HG03521 (cell line): Measurements from ENCODE around the gene CYFIP1.
"Not testable (repeated sequence)": the region's sequence is repeated elsewhere in the genome, so short reads cannot be mapped to it uniquely, and the experiment has no call there.

Experiments
- ATAC-seq: cut with Tn5 transposase; IDR thresholded peaks from one replicate; pipeline ENCODE4 v1.9.1; 2021; ENCODE audit warnings: mild to moderate bottlenecking, moderate library complexity; ENCODE audit not compliant: unreplicated experiment

CYFIP1 gene

GRCh38 chr15:22980189-22981050, at the start of gene CYFIP1:
CYFIP1 (minus strand) TSS chr15:22980368; CDS start chr15:22947285, 33,083 bp downstream.
- ATAC-seq: peak; percentile 40

GRCh38 chr15:23026218-23026617, 46.0 kb upstream of the CYFIP1 start:
- no peak for ATAC-seq

GRCh38 chr15:23022156-23022555, 42.0 kb upstream of the CYFIP1 start:
- ATAC-seq: no peak

GRCh38 chr15:23014394-23015000, 34.3 kb upstream of the CYFIP1 start:
- ATAC-seq: no peak

- no peak for ATAC-seq
These were observed 33.5 kb upstream of the CYFIP1 start for GRCh38 chr15:23013681-23014080.

- not testable (repeated sequence) for ATAC-seq
These were observed 32.4 kb upstream of the CYFIP1 start for GRCh38 chr15:23012616-23013015.

- no peak for ATAC-seq
These were observed 23.6 kb upstream of the CYFIP1 start for GRCh38 chr15:23003736-23004135.

- no peak for ATAC-seq
These were observed 22.8 kb upstream of the CYFIP1 start for GRCh38 chr15:23002920-23003319.

- ATAC-seq: no peak
These were observed 15.6 kb upstream of the CYFIP1 start for GRCh38 chr15:22995795-22996194.

- ATAC-seq: no peak
These were observed 11.8 kb upstream of the CYFIP1 start for GRCh38 chr15:22992024-22992326.

- no peak for ATAC-seq
These were observed 9.7 kb upstream of the CYFIP1 start for GRCh38 chr15:22989576-22990477.

GRCh38 chr15:22988811-22989210, 8.6 kb upstream of the CYFIP1 start:
- no peak for ATAC-seq

GRCh38 chr15:22981931-22982330, 1.8 kb upstream of the CYFIP1 start:
- not testable (repeated sequence) for ATAC-seq

- no peak for ATAC-seq
These were observed 1.1 kb upstream of the CYFIP1 start for GRCh38 chr15:22981051-22981840.

GRCh38 chr15:22979238-22980188, 655 bp downstream of the CYFIP1 start:
- peak; percentile 59 for ATAC-seq

GRCh38 chr15:22978691-22979237, 1.4 kb downstream of the CYFIP1 start:
- peak; percentile 31 for ATAC-seq

GRCh38 chr15:22974745-22975144, 5.4 kb downstream of the CYFIP1 start:
- no peak for ATAC-seq

- ATAC-seq: no peak
These were observed 6.2 kb downstream of the CYFIP1 start for GRCh38 chr15:22973987-22974386.

GRCh38 chr15:22973286-22973685, 6.9 kb downstream of the CYFIP1 start:
- ATAC-seq: no peak
